ENCODE data around the gene CHAF1B. TPM values are rescaled to one million over a fixed set of nuclear protein-coding genes. Genes with fewer than 3 reads are reported as not detected.
"Not testable (repeated sequence)": the region's sequence is repeated elsewhere in the genome, so short reads cannot be mapped to it uniquely, and the experiment has no call there.

The CHAF1B gene
- total RNA-seq, 4 donors from 2014 or later = 0.37 to 2.0 (median 0.73) TPM

- Histone ChIP-seq H3K9me3 (no peaks in the 10 kb centered on the region), H3K36me3 (peaks cover 0 to 17% (median 1%) of the 10 kb centered on the region in 4 donors), H3K27ac (no peak overlapping the region), H3K4me3 (no peak overlapping the region), H3K27me3 (no peaks in the 10 kb centered on the region), H3K4me1 (peaks cover 0 to 31% (median 14%) of the 10 kb centered on the region in 4 donors)
- no peak for TF ChIP-seq POLR2AphosphoS5 (IDR thresholded peaks at IDR 0.05)
- TF ChIP-seq POLR2A (IDR thresholded peaks at IDR 0.05) = no peak
- no peak for TF ChIP-seq CTCF (IDR thresholded peaks at IDR 0.05)
- no peak for TF ChIP-seq EP300 (IDR thresholded peaks at IDR 0.05; ENCODE audit: low read depth)
- no peak for DNase-seq
- WGBS, 2 donors (ENCODE audit: low coverage in 1 of 2) = 93 to 100% methylated on average over 2 to 6 of the region's 6 CpGs
- intact Hi-C loops (cut with DNase I; ENCODE audit: low total_unique reads) (no loop called here), in situ Hi-C loops (cut with MboI; ENCODE audit: low pct_ligation_motif_present in 1 of 4, low pct_unique_long_range_greater_than_20kb in 1 of 4, low sequenced_read_pairs in 3 of 4) (no loop called here)
Measured at GRCh38 chr21:36379251-36379650, 5.9 kb upstream of the CHAF1B start.

GRCh38 chr21:36381841-36382589, 3.2 kb upstream of the CHAF1B start:
- Histone ChIP-seq H3K27me3 (no peaks in the 10 kb centered on the region), H3K27ac (no peak overlapping the region)

DNA sequence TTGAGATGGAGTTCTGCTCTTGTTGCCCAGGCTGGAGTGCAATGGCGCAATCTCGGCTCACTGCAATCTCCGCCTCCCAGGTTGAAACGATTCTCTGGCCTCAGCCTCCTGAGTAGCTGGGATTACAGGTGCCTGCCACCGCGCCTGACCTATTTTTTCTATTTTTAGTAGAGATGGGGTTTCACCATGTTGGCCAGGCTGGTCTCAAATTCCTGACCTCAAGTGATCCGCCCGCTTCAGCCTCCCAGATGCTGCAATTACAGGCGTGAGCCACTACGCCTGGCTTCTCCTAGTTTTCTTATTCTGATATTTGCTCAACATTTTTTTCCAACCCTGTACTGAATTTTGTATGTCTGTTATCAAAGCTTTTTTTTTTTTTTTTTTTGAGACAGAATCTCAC, 2.5 kb upstream of the CHAF1B start:
- 94% methylated on average over 6 to 10 of the region's 10 CpGs for WGBS, 2 donors (ENCODE audit: low coverage in 1 of 2)
- H3K27ac ChIP-seq = not testable (repeated sequence)

More at GRCh38 chr21:36381841-36382589, 3.2 kb upstream of the CHAF1B start:
- DNase-seq = no peak
- no peak for TF ChIP-seq POLR2A (IDR thresholded peaks at IDR 0.05)
- no peak for TF ChIP-seq CTCF (IDR thresholded peaks at IDR 0.05)
- TF ChIP-seq POLR2AphosphoS5 (IDR thresholded peaks at IDR 0.05) = no peak
- no peak for TF ChIP-seq EP300 (IDR thresholded peaks at IDR 0.05; ENCODE audit: low read depth)
- Histone ChIP-seq H3K4me3 (no peak overlapping the region), H3K9me3 (no peaks in the 10 kb centered on the region), H3K4me1 (peaks cover 0 to 17% (median 13%) of the 10 kb centered on the region in 4 donors), H3K36me3 (peaks cover 0 to 5% (median 0%) of the 10 kb centered on the region in 4 donors)
- in situ Hi-C loops (cut with MboI; ENCODE audit: low pct_ligation_motif_present in 1 of 4, low pct_unique_long_range_greater_than_20kb in 1 of 4, low sequenced_read_pairs in 3 of 4) = no loop called here
- intact Hi-C loops (cut with DNase I; ENCODE audit: low total_unique reads) = no loop called here
- 72 to 84% methylated on average over 7 to 9 of the region's 9 CpGs for WGBS, 2 donors (ENCODE audit: low coverage in 1 of 2)

DNA sequence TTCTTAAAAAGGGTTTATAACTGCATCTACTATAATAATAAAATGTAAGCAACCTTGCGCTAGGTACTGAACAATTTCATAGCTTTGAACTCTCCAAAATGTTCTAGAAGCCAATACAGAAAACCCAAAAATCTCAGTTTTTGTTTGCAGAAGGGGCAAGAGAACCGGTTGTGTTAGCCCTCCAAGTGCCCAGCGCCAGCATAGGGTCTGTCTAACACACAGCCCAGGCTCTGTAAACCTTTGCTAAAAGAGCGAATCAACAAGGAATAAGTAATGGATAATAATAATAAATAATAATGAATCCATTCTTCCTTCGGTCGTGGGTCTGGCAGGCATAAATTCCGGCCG, 333 bp upstream of the CHAF1B start:
- WGBS, 2 donors (ENCODE audit: low coverage in 1 of 2) = 36 to 49% methylated on average over 4 to 8 of the region's 8 CpGs
- DNase-seq = no peak
- no peaks in the 10 kb centered on the region for H3K27me3 ChIP-seq
- peak overlapping the region in 3 of 4 donors; percentile 66 to 76 (median 75) for H3K4me3 ChIP-seq
- in situ Hi-C loops (cut with MboI; ENCODE audit: low pct_ligation_motif_present in 1 of 4, low pct_unique_long_range_greater_than_20kb in 1 of 4, low sequenced_read_pairs in 3 of 4) = no loop called here
- H3K36me3 ChIP-seq = no peaks in the 10 kb centered on the region
- H3K9me3 ChIP-seq = no peaks in the 10 kb centered on the region
- H3K27ac ChIP-seq = peak overlapping the region in 1 of 4 donors; percentile 70
- TF ChIP-seq POLR2A (IDR thresholded peaks at IDR 0.05) (no peak), CTCF (IDR thresholded peaks at IDR 0.05) (no peak), POLR2AphosphoS5 (IDR thresholded peaks at IDR 0.05) (no peak), EP300 (IDR thresholded peaks at IDR 0.05; ENCODE audit: low read depth) (no peak)
- intact Hi-C loops (cut with DNase I; ENCODE audit: low total_unique reads) = no loop called here
- peaks cover 0 to 11% (median 9%) of the 10 kb centered on the region in 4 donors for H3K4me1 ChIP-seq

More for the DNA sequence above, 2.5 kb upstream of the CHAF1B start:
- H3K36me3 ChIP-seq; in situ Hi-C loops (cut with MboI; ENCODE audit: low pct_ligation_motif_present in 1 of 4, low pct_unique_long_range_greater_than_20kb in 1 of 4, low sequenced_read_pairs in 3 of 4); H3K9me3 ChIP-seq; H3K27me3 ChIP-seq; intact Hi-C loops (cut with DNase I; ENCODE audit: low total_unique reads); DNase-seq; H3K4me3 ChIP-seq: not testable (repeated sequence)
- H3K4me1 ChIP-seq = peaks cover 0 to 11% (median 10%) of the 10 kb centered on the region in 4 donors

Measured in transverse colon (tissue), 4 donors.